Progenitor cell of endocrine pancreas (in vitro differentiated cells): ENCODE results near the gene PTPRR. TPM values are rescaled to one million over a fixed set of nuclear protein-coding genes. Genes with fewer than 3 reads are reported as not detected.

Experiments used
- DNase-seq: peaks from one replicate; pipeline ENCODE4 v3.0.0; 2021; ENCODE audit warnings: low spot score; ENCODE audit not compliant: unreplicated experiment
- H3K27ac Mint-ChIP-seq: 2 replicates; pipeline ENCODE4 v1.8.0; 2021; ENCODE audit warnings: mild to moderate bottlenecking, moderate library complexity, mixed read lengths
- H3K27me3 Mint-ChIP-seq: 2 replicates; pipeline ENCODE4 v1.8.0; 2021; ENCODE audit warnings: mixed read lengths
- H3K36me3 Mint-ChIP-seq: 2 replicates; pipeline ENCODE4 v1.8.0; 2022; ENCODE audit warnings: mixed read lengths; ENCODE audit not compliant: insufficient read depth
- H3K4me1 Mint-ChIP-seq: 2 replicates; pipeline ENCODE4 v1.8.0; 2021; ENCODE audit warnings: low read depth, mixed read lengths
- H3K4me3 Mint-ChIP-seq: 2 replicates; pipeline ENCODE4 v1.8.0; 2021; ENCODE audit warnings: low read depth, mild to moderate bottlenecking, moderate library complexity, mixed read lengths
- H3K9me3 Mint-ChIP-seq: 2 replicates; pipeline ENCODE4 v1.8.0; 2021; ENCODE audit warnings: low read depth, mixed read lengths
- total RNA-seq: library from RNA; stranded (reverse); gene quantifications from 2 replicates; pipeline ENCODE4 v1.2.1, GENCODE V29; 2021
- TF ChIP-seq, protein P1 (sequence below): fragments of 200-600 bp; sonication (generic); IDR thresholded peaks from one replicate; pipeline ENCODE4 v1.5.0; 2021; ENCODE audit warnings: antibody characterized with exemption, mild to moderate bottlenecking; ENCODE audit not compliant: unreplicated experiment

The PTPRR gene
- total RNA-seq, 1 donor from 2014 or later = 0.38 TPM

DNA sequence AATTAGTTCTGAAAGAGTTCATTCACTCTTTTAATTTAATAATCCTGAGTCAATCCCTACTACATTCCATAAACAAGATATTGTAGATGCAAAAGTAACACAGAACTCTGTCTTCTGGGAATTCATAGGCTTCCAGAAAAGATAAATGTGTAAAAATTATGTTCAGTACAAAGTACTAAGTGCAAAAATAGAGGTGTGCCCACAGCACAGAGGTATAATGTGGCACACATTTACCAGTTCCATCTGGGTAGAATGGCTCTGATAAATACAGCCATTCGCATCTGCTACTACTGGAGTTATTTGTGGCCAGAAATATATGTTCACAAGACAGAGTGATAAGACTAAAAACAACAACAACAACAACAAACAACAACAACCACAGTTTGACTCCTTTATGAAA lies 171.7 kb downstream of the PTPRR start:
- H3K27ac Mint-ChIP-seq = no peak overlapping the region

GRCh38 chr12:70747445-70748260 lies 172.9 kb downstream of the PTPRR start:
- TF ChIP-seq, protein P1, sequence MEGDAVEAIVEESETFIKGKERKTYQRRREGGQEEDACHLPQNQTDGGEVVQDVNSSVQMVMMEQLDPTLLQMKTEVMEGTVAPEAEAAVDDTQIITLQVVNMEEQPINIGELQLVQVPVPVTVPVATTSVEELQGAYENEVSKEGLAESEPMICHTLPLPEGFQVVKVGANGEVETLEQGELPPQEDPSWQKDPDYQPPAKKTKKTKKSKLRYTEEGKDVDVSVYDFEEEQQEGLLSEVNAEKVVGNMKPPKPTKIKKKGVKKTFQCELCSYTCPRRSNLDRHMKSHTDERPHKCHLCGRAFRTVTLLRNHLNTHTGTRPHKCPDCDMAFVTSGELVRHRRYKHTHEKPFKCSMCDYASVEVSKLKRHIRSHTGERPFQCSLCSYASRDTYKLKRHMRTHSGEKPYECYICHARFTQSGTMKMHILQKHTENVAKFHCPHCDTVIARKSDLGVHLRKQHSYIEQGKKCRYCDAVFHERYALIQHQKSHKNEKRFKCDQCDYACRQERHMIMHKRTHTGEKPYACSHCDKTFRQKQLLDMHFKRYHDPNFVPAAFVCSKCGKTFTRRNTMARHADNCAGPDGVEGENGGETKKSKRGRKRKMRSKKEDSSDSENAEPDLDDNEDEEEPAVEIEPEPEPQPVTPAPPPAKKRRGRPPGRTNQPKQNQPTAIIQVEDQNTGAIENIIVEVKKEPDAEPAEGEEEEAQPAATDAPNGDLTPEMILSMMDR = no peak

More for the DNA sequence above, 171.7 kb downstream of the PTPRR start:
- TF ChIP-seq, protein P1 = no peak
- H3K4me3 Mint-ChIP-seq = no peak overlapping the region
- H3K27me3 Mint-ChIP-seq = peaks cover 5% of the 10 kb centered on the region
- DNase-seq = no peak
- H3K36me3 Mint-ChIP-seq = no peaks in the 10 kb centered on the region
- H3K9me3 Mint-ChIP-seq = no peaks in the 10 kb centered on the region
- H3K4me1 Mint-ChIP-seq = peaks cover under 1% of the 10 kb centered on the region

GRCh38 chr12:70745048-70745447 lies 175.5 kb downstream of the PTPRR start:
- TF ChIP-seq, protein P1 = no peak
- H3K4me1 Mint-ChIP-seq = no peaks in the 10 kb centered on the region
- no peak overlapping the region for H3K4me3 Mint-ChIP-seq
- no peaks in the 10 kb centered on the region for H3K9me3 Mint-ChIP-seq
- H3K27me3 Mint-ChIP-seq = no peaks in the 10 kb centered on the region
- H3K36me3 Mint-ChIP-seq = no peaks in the 10 kb centered on the region
- DNase-seq = no peak
- H3K27ac Mint-ChIP-seq = no peak overlapping the region

More at GRCh38 chr12:70747445-70748260, 172.9 kb downstream of the PTPRR start:
- Mint-ChIP-seq H3K36me3 (no peaks in the 10 kb centered on the region), H3K4me3 (no peak overlapping the region), H3K27ac (no peak overlapping the region), H3K4me1 (no peaks in the 10 kb centered on the region), H3K9me3 (no peaks in the 10 kb centered on the region), H3K27me3 (peaks cover 5% of the 10 kb centered on the region)
- DNase-seq = no peak

- H3K36me3 Mint-ChIP-seq = no peaks in the 10 kb centered on the region
- DNase-seq = no peak
- H3K27ac Mint-ChIP-seq = no peak overlapping the region
- TF ChIP-seq, protein P1 = no peak
- no peaks in the 10 kb centered on the region for H3K9me3 Mint-ChIP-seq
- no peak overlapping the region for H3K4me3 Mint-ChIP-seq
- H3K27me3 Mint-ChIP-seq = no peaks in the 10 kb centered on the region
- no peaks in the 10 kb centered on the region for H3K4me1 Mint-ChIP-seq
Observed at GRCh38 chr12:70744178-70744577, 176.4 kb downstream of the PTPRR start.

- no peaks in the 10 kb centered on the region for H3K36me3 Mint-ChIP-seq
- H3K4me3 Mint-ChIP-seq = no peak overlapping the region
- H3K27me3 Mint-ChIP-seq = no peaks in the 10 kb centered on the region
- H3K4me1 Mint-ChIP-seq = no peaks in the 10 kb centered on the region
- TF ChIP-seq, protein P1 = no peak
- H3K27ac Mint-ChIP-seq = no peak overlapping the region
- H3K9me3 Mint-ChIP-seq = no peaks in the 10 kb centered on the region
- DNase-seq = no peak
Observed at GRCh38 chr12:70741256-70741655, 179.3 kb downstream of the PTPRR start.
